Adrenal gland (tissue), 12 donors: ENCODE measurements around the gene GRK6. TPM values are rescaled to one million over a fixed set of nuclear protein-coding genes. Genes with fewer than 3 reads are reported as not detected.

Source experiments
- DNase-seq, 7 donors: peaks; one replicate each; pipeline ENCODE4 v3.0.0-alpha.2; 2019 to 2020
- H3K27ac ChIP-seq, 5 donors: fragments of 200-600 bp; sonication (generic) in 4 of 5; 1 replicate in 3 of 5; 2 replicates in 2 of 5; pipeline versions ENCODE4 v1.5.1 to v1.8.0; 2016 to 2020; ENCODE audit warnings: mild to moderate bottlenecking in 1 of 5
- H3K27me3 ChIP-seq: fragments of 200-600 bp; 2 replicates; pipeline ENCODE4 v1.8.0; 2021
- H3K36me3 ChIP-seq, 2 donors: fragments of 200-600 bp; replicated peaks in 1 of 2; 1 replicate in 1 of 2; 2 replicates in 1 of 2; pipeline versions ENCODE4 v1.5.1 to v1.8.0; 2018 to 2022
- H3K4me1 ChIP-seq, 2 donors: fragments of 200-600 bp; replicated peaks in 1 of 2; 1 replicate in 1 of 2; 2 replicates in 1 of 2; pipeline versions ENCODE4 v1.5.1 to v1.8.0; 2018 to 2021
- H3K4me3 ChIP-seq, 4 donors: fragments of 200-600 bp; sonication (generic) in 3 of 4; one replicate each; pipeline ENCODE4 v1.5.1; 2016 to 2018
- H3K9me3 ChIP-seq, 3 donors: fragments of 200-600 bp; sonication (generic) in 1 of 3; replicated peaks in 1 of 3; 1 replicate in 2 of 3; 2 replicates in 1 of 3; pipeline versions ENCODE4 v1.5.1 to v1.8.0; 2016 to 2021
- POLR2A ChIP-seq, 2 donors: fragments of 450-650 bp; IDR thresholded peaks; one replicate each; pipeline ENCODE4 v1.6.1; 2017; ENCODE audit warnings: antibody characterized with exemption in 2 of 2, mild to moderate bottlenecking in 2 of 2, moderate library complexity in 1 of 2
- WGBS, 4 donors: extraction: QIAGEN DNeasy Blood & Tissue Kit in 2 of 4; methylation state at CpG; one replicate each; pipeline versions ENCODE4 v1.1.5 to v1.1.7; 2013 to 2017; 5-methylcytosine and 5-hydroxymethylcytosine counted together
- intact Hi-C, 2 donors: fragments of 100-400 bp; cut with DNase I; formaldehyde crosslinking; loops; one replicate each; pipeline versions ENCODE4 v1.14.1 to v1.15.0; 2022 to 2023
- polyA plus RNA-seq, 3 donors: library from polyadenylated mRNA; stranded (reverse); fragments of 200-250 nt in 2 of 3; fragments of 350-450 nt in 1 of 3; fragmentation: Illumina TruSeq in 1 of 3; extraction: RNeasy Lipid Tissue Mini Kit (QIAGEN cat#74804) in 1 of 3; gene quantifications; one replicate each; pipeline ENCODE4 v1.2.3, GENCODE V29; 2013 to 2014
- total RNA-seq, 9 donors: library from RNA; depleted of rRNA in 4 of 9; stranded (reverse); fragments of >200 nt in 4 of 9; fragments of 120-200 nt in 1 of 9; fragmentation: NEBNext Ultra II Directional in 1 of 9; extraction: Animal tissue kit (Norgen Biotek cat#: 25700) in 1 of 9; gene quantifications; one replicate each; pipeline versions ENCODE4 v1.1.0 to v1.2.4, GENCODE V29; 2013 to 2023
- TF ChIP-seq, protein P1 (sequence below), 6 experiments: fragments of 450-650 bp in 4 of 6; fragments of 200-600 bp in 2 of 6; sonication (generic) in 1 of 6; IDR thresholded peaks; 1 replicate in 5 of 6; 2 replicates in 1 of 6; pipeline versions ENCODE4 v1.5.1 to v1.8.0; 2016 to 2021; ENCODE audit warnings: antibody characterized with exemption in 6 of 6, mild to moderate bottlenecking in 2 of 6, moderate library complexity in 1 of 6
- donor health status: healthy with polysubstance abuse.
- donor health status: Bipolar disorder and iron deficiency.
- donor health status: DM: yes; HTN: yes; CAD: no.
- donor health status: DM: no; HTN: no; CAD: no.
- donor health status: DM: no; HTN: no; CAD: no.
- donor health status: DM: yes; HTN: yes; CAD: no.

The GRK6 gene
- total and polyA plus RNA-seq, 12 donors: 3.5 to 31.9 (median 21.7) TPM

DNA sequence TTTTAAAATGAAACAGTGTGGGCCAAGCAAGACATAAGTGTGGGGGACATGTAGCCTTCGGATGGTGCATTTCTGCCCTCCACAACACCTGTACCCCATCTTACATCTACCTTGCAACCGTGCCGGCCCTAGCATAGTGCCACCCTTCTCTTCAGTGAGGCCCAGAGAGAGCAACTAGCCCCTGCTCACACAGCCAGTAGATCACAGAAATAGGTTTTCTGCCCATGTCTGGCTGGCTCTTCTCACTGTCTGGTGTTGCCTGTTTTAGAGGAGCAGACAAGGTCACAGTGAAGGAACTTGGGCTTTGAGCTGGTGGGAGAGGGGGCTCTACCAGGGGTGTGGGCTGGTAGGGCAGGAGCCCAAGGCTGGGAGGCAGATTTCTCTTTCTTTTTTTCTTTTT lies 59.8 kb downstream of the GRK6 start:
- Histone ChIP-seq H3K36me3 (peaks cover 0 to 27% of the 10 kb centered on the region in 2 donors), H3K4me3 (no peak overlapping the region), H3K27me3 (no peaks in the 10 kb centered on the region), H3K4me1 (no peaks in the 10 kb centered on the region), H3K27ac (no peak overlapping the region), H3K9me3 (no peaks in the 10 kb centered on the region)
- TF ChIP-seq POLR2A (IDR thresholded peaks at IDR 0.05): no peak
- TF ChIP-seq, protein P1, sequence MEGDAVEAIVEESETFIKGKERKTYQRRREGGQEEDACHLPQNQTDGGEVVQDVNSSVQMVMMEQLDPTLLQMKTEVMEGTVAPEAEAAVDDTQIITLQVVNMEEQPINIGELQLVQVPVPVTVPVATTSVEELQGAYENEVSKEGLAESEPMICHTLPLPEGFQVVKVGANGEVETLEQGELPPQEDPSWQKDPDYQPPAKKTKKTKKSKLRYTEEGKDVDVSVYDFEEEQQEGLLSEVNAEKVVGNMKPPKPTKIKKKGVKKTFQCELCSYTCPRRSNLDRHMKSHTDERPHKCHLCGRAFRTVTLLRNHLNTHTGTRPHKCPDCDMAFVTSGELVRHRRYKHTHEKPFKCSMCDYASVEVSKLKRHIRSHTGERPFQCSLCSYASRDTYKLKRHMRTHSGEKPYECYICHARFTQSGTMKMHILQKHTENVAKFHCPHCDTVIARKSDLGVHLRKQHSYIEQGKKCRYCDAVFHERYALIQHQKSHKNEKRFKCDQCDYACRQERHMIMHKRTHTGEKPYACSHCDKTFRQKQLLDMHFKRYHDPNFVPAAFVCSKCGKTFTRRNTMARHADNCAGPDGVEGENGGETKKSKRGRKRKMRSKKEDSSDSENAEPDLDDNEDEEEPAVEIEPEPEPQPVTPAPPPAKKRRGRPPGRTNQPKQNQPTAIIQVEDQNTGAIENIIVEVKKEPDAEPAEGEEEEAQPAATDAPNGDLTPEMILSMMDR (IDR thresholded peaks at IDR 0.05): no peak
- 85 to 96% (median 93%) methylated on average over 3 of the region's 3 CpGs for WGBS, 4 donors
- DNase-seq: no peak
- intact Hi-C loops: no loop called here

DNA sequence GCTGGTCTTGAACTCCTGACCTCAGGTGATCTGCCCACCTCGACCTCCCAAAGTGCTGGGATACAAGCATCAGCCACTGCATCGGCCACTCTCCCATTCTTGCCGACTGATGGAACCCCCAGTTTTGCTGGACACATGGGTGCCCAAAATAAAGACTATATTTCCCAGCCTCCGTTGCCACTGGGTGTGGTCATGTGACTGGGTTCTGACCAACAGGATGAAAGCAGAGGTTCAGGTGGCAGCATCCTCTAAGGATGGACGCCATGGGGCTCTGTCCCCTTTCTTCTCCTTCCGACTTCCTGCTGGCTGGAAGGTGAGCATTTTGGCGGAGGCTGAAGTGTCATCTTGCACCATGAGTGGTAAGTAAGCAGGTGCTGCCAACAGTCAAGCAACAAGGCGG lies 60.7 kb downstream of the GRK6 start:
- no peak overlapping the region for H3K4me3 ChIP-seq
- no peak for TF ChIP-seq POLR2A (IDR thresholded peaks at IDR 0.05)
- TF ChIP-seq, protein P1 (IDR thresholded peaks at IDR 0.05): no peak
- 86 to 94% (median 92%) methylated on average over 8 of the region's 8 CpGs for WGBS, 4 donors
- peaks cover 0 to 36% of the 10 kb centered on the region in 2 donors for H3K36me3 ChIP-seq
- DNase-seq: no peak
- H3K4me1 ChIP-seq: no peaks in the 10 kb centered on the region
- no peaks in the 10 kb centered on the region for H3K27me3 ChIP-seq
- no peaks in the 10 kb centered on the region for H3K9me3 ChIP-seq
- H3K27ac ChIP-seq: no peak overlapping the region
- intact Hi-C loops: no loop called here

DNA sequence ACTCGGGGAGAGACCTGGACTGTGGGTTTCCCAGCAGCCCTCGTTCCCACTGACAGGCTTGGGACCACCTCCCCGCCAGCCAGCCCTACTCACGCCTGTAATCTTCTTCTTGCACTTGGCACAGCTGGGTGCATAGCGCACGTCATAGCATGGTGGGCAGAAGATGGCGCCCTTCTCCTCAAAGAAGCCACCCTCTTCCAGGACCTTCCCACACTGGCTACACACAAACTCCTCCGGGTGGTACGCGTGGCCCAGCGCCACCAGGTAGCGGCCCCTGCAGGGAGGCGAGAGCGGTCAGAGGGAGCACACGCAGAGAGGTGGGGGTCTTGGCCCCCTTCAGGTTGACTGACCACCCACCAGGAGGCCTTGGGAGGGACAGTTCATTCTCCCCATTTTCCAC lies 61.5 kb downstream of the GRK6 start:
- no peaks in the 10 kb centered on the region for H3K9me3 ChIP-seq
- no peak overlapping the region for H3K27ac ChIP-seq
- no peak for TF ChIP-seq POLR2A (IDR thresholded peaks at IDR 0.05)
- TF ChIP-seq, protein P1 (IDR thresholded peaks at IDR 0.05): no peak
- intact Hi-C loops: no loop called here
- no peak overlapping the region for H3K4me3 ChIP-seq
- H3K27me3 ChIP-seq: no peaks in the 10 kb centered on the region
- no peak for DNase-seq
- no peaks in the 10 kb centered on the region for H3K4me1 ChIP-seq
- 86 to 95% (median 91%) methylated on average over 11 to 15 of the region's 15 CpGs for WGBS, 4 donors
- peaks cover 0 to 41% of the 10 kb centered on the region in 2 donors for H3K36me3 ChIP-seq

DNA sequence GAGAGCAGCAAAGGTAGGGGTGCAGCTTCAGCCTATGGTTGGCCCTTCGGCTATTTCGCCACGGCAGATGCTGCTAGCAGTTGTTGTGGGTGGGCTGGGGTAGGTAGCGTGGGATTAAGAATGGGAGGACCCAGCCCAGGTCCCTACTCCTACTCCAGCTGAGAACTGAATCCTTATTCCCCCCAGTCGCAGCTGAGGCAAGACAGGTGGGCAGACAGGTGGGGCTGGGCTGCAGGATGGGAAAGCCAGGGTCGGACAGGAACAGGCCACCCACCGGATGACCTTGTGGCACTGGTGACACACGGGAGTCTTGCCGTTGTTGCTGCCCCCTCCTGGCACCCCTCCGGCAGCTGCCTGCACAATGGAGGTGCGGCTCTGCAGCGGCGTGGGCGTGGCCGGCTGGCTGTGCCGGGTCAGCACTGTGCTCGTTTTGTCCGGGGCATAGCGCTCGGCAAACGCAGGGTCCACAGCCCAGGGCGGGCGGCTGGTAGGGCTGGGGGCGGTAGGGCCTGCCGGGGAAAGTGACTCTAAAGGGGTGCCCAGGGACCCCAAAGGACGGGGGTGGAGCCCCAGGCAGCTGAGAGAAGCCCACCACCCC lies 62.7 kb downstream of the GRK6 start:
- Histone ChIP-seq H3K27me3 (no peaks in the 10 kb centered on the region), H3K9me3 (no peaks in the 10 kb centered on the region), H3K4me3 (no peak overlapping the region), H3K4me1 (peaks cover 4 to 5% of the 10 kb centered on the region in 2 donors), H3K27ac (no peak overlapping the region), H3K36me3 (peaks cover 0 to 37% of the 10 kb centered on the region in 2 donors)
- no peak for DNase-seq
- WGBS, 4 donors: 78 to 100% (median 81%) methylated on average over 2 to 26 of the region's 26 CpGs
- TF ChIP-seq, protein P1 (IDR thresholded peaks at IDR 0.05): no peak
- TF ChIP-seq POLR2A (IDR thresholded peaks at IDR 0.05): no peak
- intact Hi-C loops: no loop called here
